NCI-H2227 (cell line): ENCODE data around the gene DDI2.
"Not testable (repeated sequence)": the region's sequence is repeated elsewhere in the genome, so short reads cannot be mapped to it uniquely, and the experiment has no call there.

Experiments used
- DNase-seq: peaks from one replicate; lab custom pipeline; 2025; ENCODE audit not compliant: unreplicated experiment; lab: John Stamatoyannopoulos, UW

The DDI2 gene

DNA sequence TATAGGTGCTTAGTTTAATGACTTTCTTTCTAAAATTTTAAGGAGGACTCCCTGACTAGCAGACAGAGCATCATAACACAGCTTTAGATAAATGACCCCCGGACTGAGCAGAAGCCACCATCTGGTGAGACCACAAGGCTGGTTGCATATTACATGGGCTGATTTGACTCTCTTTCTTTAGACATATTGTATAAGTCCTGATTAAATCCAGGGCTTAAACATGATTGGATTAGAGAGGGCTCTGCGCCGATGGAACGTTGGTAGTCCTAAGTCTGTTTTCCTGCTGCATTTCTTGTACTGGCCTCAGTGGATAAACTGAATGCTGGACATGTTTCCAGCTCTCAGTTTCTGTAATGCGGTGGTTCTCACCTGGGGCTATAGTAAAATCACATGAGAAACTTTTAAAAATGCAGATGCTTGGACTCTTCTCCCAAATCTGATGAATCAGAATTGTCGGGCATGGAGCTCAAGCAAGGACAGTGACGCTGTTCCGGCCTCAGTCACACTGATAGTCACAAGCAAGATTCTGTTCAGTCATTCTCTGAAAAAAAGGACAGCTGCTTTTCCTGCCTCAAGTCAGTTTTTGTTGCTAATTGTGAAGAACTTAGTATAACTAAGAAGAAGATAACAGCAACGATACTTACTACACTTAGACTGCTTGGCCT is 16.6 kb downstream of the DDI2 start:
- no peak for DNase-seq

GRCh38 chr1:15636436-15636835 is 19.2 kb downstream of the DDI2 start:
- no peak for DNase-seq

GRCh38 chr1:15637826-15638225 is 20.6 kb downstream of the DDI2 start:
- no peak for DNase-seq

DNA sequence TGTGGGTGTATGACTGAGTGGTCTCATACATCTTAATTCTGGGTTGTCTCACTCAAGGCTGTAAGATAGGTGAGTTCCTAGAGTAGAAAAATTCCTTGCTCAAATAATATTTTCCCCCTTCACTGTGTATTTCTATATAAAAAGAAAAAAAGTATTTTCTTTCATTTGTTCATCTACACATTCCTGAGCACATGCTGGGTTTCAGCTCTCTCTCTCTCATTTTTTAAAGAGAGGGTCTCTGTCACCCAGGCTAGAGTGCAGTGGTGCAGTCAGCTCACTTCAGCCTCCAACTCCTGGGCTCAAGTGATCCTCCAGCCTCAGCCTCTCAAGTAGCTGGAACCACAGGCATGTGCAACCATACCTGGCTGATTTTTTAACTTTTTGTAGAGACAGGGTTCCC is 22.0 kb downstream of the DDI2 start:
- DNase-seq: no peak

DNA sequence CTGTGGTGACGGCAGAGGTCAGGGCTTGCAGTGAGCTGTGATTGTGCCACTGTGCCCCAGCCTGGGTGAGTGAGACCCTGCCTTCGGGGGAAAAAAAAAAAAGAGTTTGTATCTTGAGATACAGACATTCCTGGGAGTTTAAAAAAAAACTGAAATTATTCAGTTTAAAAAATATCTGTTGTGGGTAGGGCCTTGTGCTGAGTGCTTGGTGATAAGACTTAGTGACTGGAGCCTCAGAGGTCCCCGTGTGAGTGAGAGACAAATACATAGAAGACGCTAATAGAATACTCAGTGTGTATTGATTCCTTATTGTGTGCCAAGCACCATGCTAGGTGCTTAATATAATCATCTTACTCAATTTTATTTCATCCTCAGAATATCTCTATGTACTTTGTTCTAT is 22.7 kb downstream of the DDI2 start:
- no peak for DNase-seq

GRCh38 chr1:15640667-15641066 is 23.4 kb downstream of the DDI2 start:
- DNase-seq: no peak

GRCh38 chr1:15649937-15650336 is 32.7 kb downstream of the DDI2 start:
- no peak for DNase-seq

DNA sequence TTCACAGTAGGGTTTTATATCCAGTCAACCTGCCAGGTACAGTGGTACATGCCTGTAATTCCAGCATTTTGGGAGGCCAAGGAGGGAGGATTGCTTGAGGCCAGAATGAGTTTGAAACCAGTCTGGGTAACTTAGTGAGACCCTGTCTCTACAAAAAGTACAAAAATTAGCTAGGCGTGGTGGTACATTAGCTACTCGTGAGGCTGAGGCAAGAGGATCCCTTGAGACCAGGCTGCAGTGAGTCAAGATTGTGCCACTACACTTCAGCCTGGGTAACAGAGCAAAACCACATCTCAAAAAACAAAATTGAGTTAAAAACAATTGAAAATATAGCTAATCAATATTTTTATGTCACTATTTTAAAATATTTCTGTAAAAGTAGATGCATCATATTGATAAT is 33.2 kb downstream of the DDI2 start:
- DNase-seq: no peak

DNA sequence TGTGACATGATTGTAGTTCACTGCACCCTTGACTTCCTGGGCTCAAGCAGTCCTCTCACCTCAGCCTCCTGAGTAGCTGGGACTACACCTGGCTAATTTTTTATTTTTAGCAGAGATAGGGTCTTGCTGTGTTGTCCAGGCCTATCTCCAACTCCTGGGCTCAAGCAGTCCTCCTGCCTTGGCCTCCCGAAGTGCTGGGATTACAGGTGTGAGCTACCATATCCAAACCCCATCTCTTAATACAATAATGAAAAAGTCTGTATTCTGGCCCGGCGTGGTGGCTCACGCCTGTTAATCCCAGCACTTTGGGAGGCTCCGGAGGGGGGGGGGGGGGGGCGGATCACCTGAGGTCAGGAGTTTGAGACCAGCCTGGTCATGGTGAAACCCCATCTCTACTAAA is 34.9 kb downstream of the DDI2 start:
- DNase-seq: not testable (repeated sequence)

DNA sequence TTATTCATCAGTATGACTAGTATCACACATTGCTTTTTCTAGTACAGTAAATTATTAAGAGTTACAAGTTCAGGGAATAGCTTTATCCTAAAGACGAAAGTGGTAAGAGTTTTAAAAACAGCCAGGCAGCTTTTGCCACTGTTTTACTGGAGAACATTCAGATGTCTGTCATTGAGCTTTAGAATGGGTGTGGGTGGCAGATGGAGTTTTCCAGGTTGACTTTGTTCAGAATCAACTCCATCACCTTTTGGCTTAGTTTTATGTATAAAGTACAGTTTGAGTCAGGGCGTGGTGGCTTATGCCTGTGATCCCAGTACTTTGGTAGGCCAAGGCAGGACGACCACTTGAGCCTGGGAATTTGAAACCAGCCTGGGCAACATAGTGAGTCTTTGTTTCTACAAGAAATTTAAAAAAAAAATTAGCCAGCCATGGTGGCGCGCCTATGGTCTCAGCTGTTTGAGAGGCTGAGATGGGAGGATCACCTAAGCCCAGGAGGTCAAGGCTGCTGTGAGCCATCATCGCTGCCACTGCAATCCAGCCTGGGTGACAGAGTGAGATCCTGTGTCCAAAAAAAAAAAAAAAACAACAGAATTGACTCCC is 36.9 kb downstream of the DDI2 start:
- no peak for DNase-seq

DNA sequence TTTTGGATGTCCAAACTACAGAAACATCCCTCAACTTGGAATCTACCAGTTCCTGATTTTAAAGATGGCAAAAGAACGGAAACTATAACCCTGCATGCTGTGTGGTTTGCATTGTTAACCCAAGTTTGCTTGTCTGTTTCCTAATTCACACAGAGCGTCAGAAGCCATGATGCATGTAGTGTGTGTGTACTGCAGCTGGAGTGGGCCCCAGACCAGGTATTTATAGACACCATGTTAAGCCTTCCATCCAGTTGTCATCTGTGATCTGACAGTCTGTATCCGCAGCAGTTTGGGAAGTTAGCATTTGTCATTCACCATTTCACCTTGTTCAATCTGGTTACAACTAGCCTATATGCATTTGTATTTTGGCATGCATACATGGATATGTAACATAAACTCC is 39.2 kb downstream of the DDI2 start:
- DNase-seq: no peak

- DNase-seq: no peak
These were observed 39.8 kb downstream of the DDI2 start for GRCh38 chr1:15657021-15657420.

DNA sequence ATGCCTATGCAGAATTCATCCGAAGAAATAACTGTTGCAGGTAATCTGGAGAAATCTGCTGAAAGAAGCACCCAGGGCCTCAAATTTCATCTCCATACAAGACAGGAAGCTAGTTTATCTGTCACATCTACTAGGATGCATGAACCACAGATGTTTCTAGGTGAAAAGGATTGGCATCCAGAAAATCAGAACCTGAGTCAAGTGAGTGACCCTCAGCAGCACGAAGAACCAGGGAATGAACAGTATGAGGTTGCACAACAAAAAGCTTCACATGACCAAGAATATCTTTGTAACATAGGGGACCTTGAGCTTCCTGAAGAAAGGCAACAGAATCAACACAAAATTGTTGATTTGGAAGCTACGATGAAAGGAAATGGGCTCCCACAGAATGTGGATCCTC is 42.9 kb downstream of the DDI2 start:
- no peak for DNase-seq

DNA sequence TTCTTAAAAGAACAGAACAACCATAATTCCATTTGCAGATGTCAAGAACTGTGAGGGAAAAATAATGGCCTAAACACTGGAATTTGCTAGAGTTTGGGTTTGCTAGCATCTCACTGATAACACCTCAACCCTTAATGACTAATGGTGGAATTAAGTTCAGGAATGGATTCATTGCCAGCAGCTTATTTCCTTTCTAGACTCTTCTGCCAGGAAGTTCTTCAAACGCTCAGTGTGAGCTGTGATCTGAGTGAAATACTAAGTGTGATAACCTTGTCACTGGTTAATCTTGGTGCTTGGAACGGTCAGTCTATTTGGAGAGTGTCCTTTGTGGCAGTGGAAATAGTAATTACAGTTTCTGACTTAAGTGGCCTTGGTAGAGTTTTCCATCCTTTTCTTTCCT is 45.2 kb downstream of the DDI2 start:
- no peak for DNase-seq

DNA sequence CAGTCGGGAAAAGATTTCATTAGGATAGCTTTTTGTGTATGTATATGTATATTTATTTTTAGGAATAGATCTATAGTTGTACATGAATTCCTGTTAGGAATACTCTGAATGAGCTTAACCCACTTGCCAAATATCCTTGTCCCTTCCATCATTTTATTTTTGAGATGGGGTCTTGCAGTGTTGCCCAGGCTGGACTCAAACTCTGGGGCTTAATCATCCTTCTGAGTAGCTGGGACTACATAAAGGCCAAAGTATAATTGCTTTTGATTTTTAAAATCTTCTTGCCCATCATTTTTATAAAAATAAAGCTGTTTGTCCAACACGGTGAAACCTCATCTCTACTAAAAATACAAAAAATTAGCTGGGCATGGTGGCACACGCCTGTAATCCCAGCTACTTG is 46.7 kb downstream of the DDI2 start:
- no peak for DNase-seq

- no peak for DNase-seq
These were observed 50.1 kb downstream of the DDI2 start for GRCh38 chr1:15667362-15667761.

GRCh38 chr1:15668089-15668754 is 51.0 kb downstream of the DDI2 start:
- no peak for DNase-seq

- no peak for DNase-seq
These were observed 51.8 kb downstream of the DDI2 start for GRCh38 chr1:15669074-15669473.

DNA sequence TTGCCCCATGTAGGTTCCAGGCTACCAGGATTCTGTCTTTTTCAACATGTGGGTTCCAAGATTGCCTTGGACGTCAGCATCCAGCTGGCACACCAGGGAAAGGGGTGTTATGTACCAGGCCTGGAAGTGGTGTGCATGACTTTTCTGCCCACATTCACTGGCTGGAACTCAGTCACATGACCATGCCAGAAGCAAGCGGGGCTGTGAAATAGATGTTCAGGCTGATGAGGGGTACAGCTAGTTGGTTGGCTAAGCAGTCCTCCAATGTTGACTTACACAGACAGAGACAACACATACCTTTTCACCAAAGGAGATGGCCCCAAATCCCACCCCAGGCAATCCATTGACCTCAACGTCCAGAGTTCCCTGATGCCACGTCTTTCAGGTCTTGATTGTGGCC is 52.6 kb downstream of the DDI2 start:
- no peak for DNase-seq

DNA sequence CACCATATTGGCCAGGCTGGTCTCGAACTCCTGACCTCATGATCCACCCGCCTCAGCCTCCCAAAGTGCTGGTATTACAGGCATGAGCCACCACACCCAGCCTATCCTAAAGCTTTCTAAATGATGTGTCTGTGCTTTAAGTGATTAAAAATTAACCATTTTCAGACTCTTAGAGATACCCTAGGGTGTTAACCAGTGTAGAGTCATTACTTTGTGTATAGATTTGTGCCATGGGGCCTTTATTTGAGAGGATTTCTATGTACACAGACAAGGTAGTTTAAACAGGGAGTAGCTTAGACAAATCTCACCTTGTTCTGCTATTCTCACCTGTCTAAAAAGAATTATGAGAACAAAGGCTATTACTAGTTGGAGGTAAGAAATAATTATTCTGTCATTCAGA is 54.2 kb downstream of the DDI2 start:
- DNase-seq: no peak

DNA sequence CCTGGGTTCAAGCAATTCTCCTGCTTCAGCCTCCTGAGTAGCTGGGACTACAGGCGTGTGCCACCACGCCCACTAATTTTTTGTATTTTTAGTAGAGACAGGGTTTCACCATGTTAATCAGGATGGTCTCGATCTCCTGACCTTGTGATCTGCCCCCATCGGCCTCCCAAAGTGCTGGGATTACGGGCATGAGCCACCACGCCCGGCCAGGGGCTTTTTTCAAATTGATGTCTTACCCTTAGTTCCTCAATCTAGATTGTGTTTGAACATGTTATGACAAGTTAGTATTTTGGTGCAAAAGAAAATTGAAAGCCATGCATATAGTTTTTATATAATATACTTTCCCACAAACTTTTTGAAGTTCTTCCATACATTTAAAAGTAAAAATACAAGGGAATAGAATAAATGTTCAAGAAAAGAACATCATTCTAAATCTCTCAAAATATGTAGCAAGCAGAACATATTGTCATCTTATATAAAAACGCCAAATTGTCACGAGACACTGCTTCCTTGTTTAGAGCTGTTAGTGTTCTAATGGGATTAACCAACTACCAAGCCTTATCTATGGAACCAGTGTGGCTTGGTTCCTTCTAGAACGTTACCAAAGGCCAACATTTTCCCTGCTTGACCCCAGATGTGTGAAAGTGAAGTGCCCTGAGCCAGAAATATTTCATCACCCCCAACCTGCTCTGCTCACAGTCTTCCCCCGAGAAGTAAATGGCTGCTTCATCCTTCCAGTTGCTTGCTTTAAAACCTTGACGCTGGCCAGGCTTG is 57.3 kb downstream of the DDI2 start:
- no peak for DNase-seq

DNA sequence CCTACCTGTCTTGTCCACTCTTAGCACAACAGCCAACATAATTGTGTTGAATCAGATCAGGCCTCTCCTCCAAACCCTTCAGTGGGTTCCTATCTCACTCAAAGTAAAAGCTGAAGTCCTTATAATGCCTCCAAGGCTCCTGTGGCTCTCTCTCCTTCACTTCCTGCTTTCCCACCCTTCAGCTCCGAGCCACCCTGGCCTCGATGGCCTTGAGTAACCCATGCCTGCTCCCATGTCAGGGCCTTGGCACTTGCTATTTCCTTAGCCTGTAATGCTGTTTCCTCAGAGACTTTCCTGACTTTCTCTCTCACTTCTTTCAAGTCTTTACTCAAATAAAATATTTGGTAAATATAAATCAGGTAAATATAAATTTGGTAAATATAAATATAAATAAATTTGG is 58.8 kb downstream of the DDI2 start:
- DNase-seq: no peak
